Panc1 (cell line): ENCODE data around the gene SLCO1C1.

Experiments
- POLR2AphosphoS5 ChIP-seq: IDR thresholded peaks from 2 replicates; pipeline ENCODE4 v1.6.1; 2012; ENCODE audit warnings: mild to moderate bottlenecking, low read depth, low read length, moderate library complexity
- REST ChIP-seq, 2 experiments: IDR thresholded peaks; 2 replicates each; pipeline ENCODE4 v1.6.1; 2011 to 2012; ENCODE audit warnings: low read depth in 2 of 2, control low read depth in 1 of 2, low read length in 1 of 2, mild to moderate bottlenecking in 1 of 2, moderate library complexity in 1 of 2; ENCODE audit not compliant: insufficient read depth in 1 of 2
- TCF7L2 ChIP-seq: IDR thresholded peaks from 2 replicates; pipeline ENCODE4 v1.6.1; 2011; ENCODE audit warnings: mild to moderate bottlenecking, low read depth, low read length, inconsistent platforms
- TF ChIP-seq, protein P1 (sequence below): fragments of 450-650 bp; IDR thresholded peaks from 2 replicates; pipeline ENCODE4 v1.5.1; 2017; ENCODE audit warnings: mild to moderate bottlenecking

GRCh38 chr12:20800160-20800559 is 105.0 kb downstream of the SLCO1C1 start:
- TF ChIP-seq, protein P1, sequence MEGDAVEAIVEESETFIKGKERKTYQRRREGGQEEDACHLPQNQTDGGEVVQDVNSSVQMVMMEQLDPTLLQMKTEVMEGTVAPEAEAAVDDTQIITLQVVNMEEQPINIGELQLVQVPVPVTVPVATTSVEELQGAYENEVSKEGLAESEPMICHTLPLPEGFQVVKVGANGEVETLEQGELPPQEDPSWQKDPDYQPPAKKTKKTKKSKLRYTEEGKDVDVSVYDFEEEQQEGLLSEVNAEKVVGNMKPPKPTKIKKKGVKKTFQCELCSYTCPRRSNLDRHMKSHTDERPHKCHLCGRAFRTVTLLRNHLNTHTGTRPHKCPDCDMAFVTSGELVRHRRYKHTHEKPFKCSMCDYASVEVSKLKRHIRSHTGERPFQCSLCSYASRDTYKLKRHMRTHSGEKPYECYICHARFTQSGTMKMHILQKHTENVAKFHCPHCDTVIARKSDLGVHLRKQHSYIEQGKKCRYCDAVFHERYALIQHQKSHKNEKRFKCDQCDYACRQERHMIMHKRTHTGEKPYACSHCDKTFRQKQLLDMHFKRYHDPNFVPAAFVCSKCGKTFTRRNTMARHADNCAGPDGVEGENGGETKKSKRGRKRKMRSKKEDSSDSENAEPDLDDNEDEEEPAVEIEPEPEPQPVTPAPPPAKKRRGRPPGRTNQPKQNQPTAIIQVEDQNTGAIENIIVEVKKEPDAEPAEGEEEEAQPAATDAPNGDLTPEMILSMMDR, result no peak
- no peak for TF ChIP-seq POLR2AphosphoS5
- no peak for TF ChIP-seq TCF7L2
- TF ChIP-seq REST (IDR thresholded peaks at IDR 0.05; ENCODE audit: insufficient read depth in 1 of 2, low read depth in 2 of 2, low read length in 1 of 2), result no peak
